GM12878 (cell line): ENCODE results near the gene CYB5D1. TPM values are rescaled to one million over a fixed set of nuclear protein-coding genes. Genes with fewer than 3 reads are reported as not detected.

Source experiments
- CBX3 ChIP-seq: fragments of 200-600 bp; sonication (generic); IDR thresholded peaks from 2 replicates; pipeline ENCODE4 v1.6.1; 2016; ENCODE audit warnings: low read depth, borderline replicate concordance
- CHD2 ChIP-seq: IDR thresholded peaks from 2 replicates; pipeline ENCODE4 v1.6.1; 2011; ENCODE audit warnings: low read depth, low read length, improper control_type of control experiment, borderline replicate concordance
- CREM ChIP-seq: IDR thresholded peaks from 2 replicates; pipeline ENCODE4 v1.6.1; 2014; ENCODE audit warnings: antibody characterized with exemption, low read depth
- CTCF ChIP-seq, 3 experiments: IDR thresholded peaks in 2 of 3; conservative IDR thresholded peaks in 1 of 3; 2 replicates each; pipeline ENCODE4 v1.5.1; 2011; ENCODE audit warnings: low read depth in 3 of 3, low read length in 3 of 3, mild to moderate bottlenecking in 3 of 3, control low read depth in 2 of 3, moderate library complexity in 2 of 3, inconsistent platforms in 1 of 3, mixed read lengths in 1 of 3; ENCODE audit not compliant: control insufficient read depth in 2 of 3, insufficient read depth in 1 of 3; ENCODE audit errors: extremely low read depth in 1 of 3
- E4F1 ChIP-seq: fragments of 450-650 bp; IDR thresholded peaks from 2 replicates; pipeline ENCODE4 v1.6.1; 2018; ENCODE audit warnings: borderline replicate concordance, mild to moderate bottlenecking; ENCODE audit not compliant: partially characterized antibody
- EED ChIP-seq: sonication (generic); IDR thresholded peaks from 2 replicates; pipeline ENCODE4 v1.6.1; 2016; ENCODE audit warnings: antibody characterized with exemption, low read depth
- ETV6 ChIP-seq, 2 experiments: fragments of 450-650 bp in 1 of 2; IDR thresholded peaks in 1 of 2; conservative IDR thresholded peaks in 1 of 2; 2 replicates each; pipeline ENCODE4 v1.6.1; 2014; ENCODE audit warnings: antibody characterized with exemption in 1 of 2, borderline replicate concordance in 1 of 2, low read depth in 1 of 2, mild to moderate bottlenecking in 1 of 2, moderate library complexity in 1 of 2
- EZH2 ChIP-seq: IDR thresholded peaks from 2 replicates; pipeline ENCODE4 v1.6.1; 2012; ENCODE audit warnings: low read depth, mild to moderate bottlenecking, control low read depth, inconsistent platforms, low read length, borderline replicate concordance; ENCODE audit not compliant: control insufficient read depth
- IRF5 ChIP-seq: fragments of 450-650 bp; IDR thresholded peaks from 2 replicates; pipeline ENCODE4 v1.6.1; 2017; ENCODE audit warnings: borderline replicate concordance
- JUNB ChIP-seq: IDR thresholded peaks from 2 replicates; pipeline ENCODE4 v1.6.1; 2016; ENCODE audit warnings: antibody characterized with exemption, mild to moderate bottlenecking
- MEF2A ChIP-seq: IDR thresholded peaks from 2 replicates; pipeline ENCODE4 v1.6.1; 2011; ENCODE audit warnings: low read depth, mild to moderate bottlenecking, low read length, moderate library complexity; ENCODE audit not compliant: insufficient read depth
- MEF2B ChIP-seq: fragments of 450-650 bp; IDR thresholded peaks from 2 replicates; pipeline ENCODE4 v1.6.1; 2018; ENCODE audit warnings: mild to moderate bottlenecking, moderate library complexity; ENCODE audit not compliant: partially characterized antibody, poor library complexity, severe bottlenecking
- MXI1 ChIP-seq: fragments of 150-350 bp; IDR thresholded peaks from 2 replicates; pipeline ENCODE4 v1.6.1; 2011; ENCODE audit warnings: low read depth, mild to moderate bottlenecking, inconsistent platforms, low read length, improper control_type of control experiment
- NFIC ChIP-seq: IDR thresholded peaks from 2 replicates; pipeline ENCODE4 v1.6.1; 2012; ENCODE audit warnings: low read depth, mild to moderate bottlenecking, inconsistent platforms, low read length, moderate library complexity
- RELA ChIP-seq: fragments of 450-650 bp; IDR thresholded peaks from 2 replicates; pipeline ENCODE4 v1.8.0; 2014; ENCODE audit warnings: borderline replicate concordance; ENCODE audit not compliant: partially characterized antibody
- RFX5 ChIP-seq: IDR thresholded peaks from 2 replicates; pipeline ENCODE4 v1.6.1; 2011; ENCODE audit warnings: low read depth, low read length, improper control_type of control experiment
- TAF1 ChIP-seq: IDR thresholded peaks from 2 replicates; pipeline ENCODE4 v1.6.1; 2011; ENCODE audit warnings: mild to moderate bottlenecking, low read depth, low read length, borderline replicate concordance
- TARDBP ChIP-seq: IDR thresholded peaks from 2 replicates; pipeline ENCODE4 v1.6.1; 2016; ENCODE audit warnings: borderline replicate concordance
- TBL1XR1 ChIP-seq: IDR thresholded peaks from 2 replicates; pipeline ENCODE4 v1.6.1; 2012; ENCODE audit warnings: low read depth, low read length, improper control_type of control experiment
- USF1 ChIP-seq: IDR thresholded peaks from 2 replicates; pipeline ENCODE4 v1.6.1; 2011; ENCODE audit warnings: borderline replicate concordance, low read depth, mild to moderate bottlenecking, moderate library complexity, mixed read lengths, low read length; ENCODE audit not compliant: insufficient read depth; ENCODE audit errors: extremely low read length
- ZNF384 ChIP-seq: IDR thresholded peaks from 2 replicates; pipeline ENCODE4 v1.6.1; 2012; ENCODE audit warnings: low read depth, mild to moderate bottlenecking, low read length, improper control_type of control experiment, borderline replicate concordance
- ZNF622 ChIP-seq: fragments of 450-650 bp; IDR thresholded peaks from 2 replicates; pipeline ENCODE4 v1.6.1; 2017; ENCODE audit warnings: mild to moderate bottlenecking, inconsistent platforms
- polyA plus RNA-seq, 11 experiments: library from polyadenylated mRNA; depleted of rRNA in 4 of 11; unstranded in 6 of 11; stranded (reverse) in 5 of 11; fragments of >200 nt; fragmentation: Nextera tagmentation in 4 of 11; fragmentation: Illumina TruSeq in 1 of 11; extraction: Ambion mirVana in 4 of 11; extraction: Trizol in 1 of 11; gene quantifications; 1 replicate in 1 of 11; 2 replicates in 10 of 11; pipeline versions ENCODE4 v1.2.1 to v1.2.3, GENCODE V29; 2011 to 2016; ENCODE audit warnings: inconsistent platforms in 2 of 11, missing spikeins in 2 of 11, low read depth in 1 of 11
- total RNA-seq, 4 experiments: library from RNA; depleted of rRNA in 3 of 4; stranded (reverse); fragments of >200 nt in 3 of 4; fragmentation: Illumina TruSeq in 1 of 4; extraction: Trizol in 1 of 4; gene quantifications; 2 replicates each; pipeline versions ENCODE4 v1.2.1 to v1.2.3, GENCODE V29; 2013 to 2021

Gene CYB5D1
- total and polyA plus RNA-seq, 10 of the 15 experiments (the other 5 are each of a cell fraction or from before 2014, with no cell fraction given): 1.6 to 8.7 (median 6.4) TPM

- TF ChIP-seq CHD2 (peak; percentile 64), E4F1 (no peak), NFIC (no peak), ZNF622 (no peak), CBX3 (no peak), MEF2B (no peak), CREM (peak; percentile 42; the same call in 1 of the 2 replicates), ETV6 (conservative IDR thresholded peaks at IDR 0.05 in 1 of 2, IDR thresholded peaks at IDR 0.05 in 1 of 2; ENCODE audit: borderline replicate concordance in 1 of 2, low read depth in 1 of 2) (no peak), JUNB (no peak), IRF5 (no peak), MEF2A (0 out of 2 replicates have a peak, but pooled peaks have one; percentile 27), MXI1 (peak; percentile 75; the same call in 1 of the 2 replicates), RFX5 (peak; percentile 37; the same call in 1 of the 2 replicates), EZH2 (no peak), TBL1XR1 (no peak), TAF1 (no peak), RELA (peak; percentile 64), USF1 (no peak), TARDBP (no peak), EED (no peak), ZNF384 (no peak), CTCF (IDR thresholded peaks at IDR 0.05 in 2 of 3, conservative IDR thresholded peaks at IDR 0.05 in 1 of 3; ENCODE audit: control insufficient read depth in 2 of 3, extremely low read depth in 1 of 3, insufficient read depth in 1 of 3, low read depth in 3 of 3, low read length in 3 of 3) (peak; percentile 95 to 100 (median 98); a peak in 5 of 6 replicates)
Measured at GRCh38 chr17:7851438-7852261, 6.2 kb upstream of the CYB5D1 start (continued).
